HG02973 (cell line): Measurements from ENCODE around the gene LRRC34.

ENCODE experiments used
- ATAC-seq: cut with Tn5 transposase; IDR thresholded peaks from one replicate; pipeline ENCODE4 v1.9.1; 2021; ENCODE audit warnings: moderate library complexity; ENCODE audit not compliant: unreplicated experiment

LRRC34 gene

GRCh38 chr3:169815590-169816150, 3.0 kb upstream of the LRRC34 start:
- ATAC-seq: no peak

GRCh38 chr3:169813757-169814517, 1.2 kb upstream of the LRRC34 start:
- peak; percentile 87 for ATAC-seq

- no peak for ATAC-seq
These were observed 574 bp upstream of the LRRC34 start for GRCh38 chr3:169813278-169813677.

- ATAC-seq: no peak
These were observed 923 bp downstream of the LRRC34 start for GRCh38 chr3:169811631-169812331.

GRCh38 chr3:169809230-169809795, 3.4 kb downstream of the LRRC34 start:
- ATAC-seq: no peak

GRCh38 chr3:169804681-169805080, 8.0 kb downstream of the LRRC34 start:
- no peak for ATAC-seq

GRCh38 chr3:169792359-169792758, 20.3 kb downstream of the LRRC34 start:
- ATAC-seq: no peak

- ATAC-seq: no peak
These were observed 21.8 kb downstream of the LRRC34 start for GRCh38 chr3:169790687-169791429.

GRCh38 chr3:169790219-169790618, 22.5 kb downstream of the LRRC34 start:
- ATAC-seq: no peak

- ATAC-seq: no peak
These were observed 24.9 kb downstream of the LRRC34 start for GRCh38 chr3:169787791-169788190.

- no peak for ATAC-seq
These were observed 25.6 kb downstream of the LRRC34 start for GRCh38 chr3:169787120-169787519.

- ATAC-seq: no peak
These were observed 31.4 kb downstream of the LRRC34 start for GRCh38 chr3:169781209-169781855.

- no peak for ATAC-seq
These were observed 32.0 kb downstream of the LRRC34 start for GRCh38 chr3:169780742-169781141.

GRCh38 chr3:169777822-169778221, 34.9 kb downstream of the LRRC34 start:
- ATAC-seq: no peak

- ATAC-seq: no peak
These were observed 38.5 kb downstream of the LRRC34 start for GRCh38 chr3:169774186-169774585.

GRCh38 chr3:169772897-169773816, 39.5 kb downstream of the LRRC34 start, which contains the start of gene MYNN:
MYNN (plus strand) TSS chr3:169773396; CDS start chr3:169774296, 900 bp downstream.
- peak; percentile 83 for ATAC-seq

GRCh38 chr3:169772305-169772896, 40.3 kb downstream of the LRRC34 start:
- peak; percentile 8 for ATAC-seq

- no peak for ATAC-seq
These were observed 41.0 kb downstream of the LRRC34 start for GRCh38 chr3:169771497-169772304.
